Mucosa of gallbladder (tissue), 1 donor: ENCODE results near the gene EFL1. TPM values are rescaled to one million over a fixed set of nuclear protein-coding genes. Genes with fewer than 3 reads are reported as not detected.

Source experiments
- DNase-seq: peaks from one replicate; pipeline ENCODE4 v3.0.0-alpha.2; 2020; ENCODE audit warnings: low spot score
- total RNA-seq: library from RNA; stranded (reverse); gene quantifications from one replicate; pipeline ENCODE4 v1.2.1, GENCODE V29; 2021
- donor health status: DM: no; HTN: no; CAD: no.

EFL1 gene
- total RNA-seq, 1 donor from 2014 or later, result 22.9 TPM

GRCh38 chr15:82159922-82160321, 102.6 kb downstream of the EFL1 start:
- DNase-seq, result no peak

DNA sequence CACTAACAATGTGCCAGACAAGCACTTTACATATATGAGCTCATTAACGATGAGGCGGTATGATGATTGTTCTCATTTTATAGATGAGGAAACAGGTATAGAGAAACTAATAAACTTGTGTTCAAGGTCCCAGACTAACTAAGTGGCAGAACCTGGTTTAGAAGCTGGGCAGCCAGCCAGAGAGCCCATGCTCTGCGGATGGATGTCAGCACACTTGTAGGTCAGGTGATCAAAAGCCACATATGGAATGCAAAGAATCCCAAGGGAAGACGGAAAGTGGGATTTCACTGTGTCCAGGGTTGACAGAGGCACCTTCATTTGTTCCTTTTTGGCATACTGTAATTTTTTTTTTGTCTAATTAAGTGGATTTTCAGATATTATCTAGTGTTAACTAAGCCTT, 103.7 kb downstream of the EFL1 start:
- DNase-seq, result no peak

GRCh38 chr15:82150645-82151044, 111.9 kb downstream of the EFL1 start:
- no peak for DNase-seq

DNA sequence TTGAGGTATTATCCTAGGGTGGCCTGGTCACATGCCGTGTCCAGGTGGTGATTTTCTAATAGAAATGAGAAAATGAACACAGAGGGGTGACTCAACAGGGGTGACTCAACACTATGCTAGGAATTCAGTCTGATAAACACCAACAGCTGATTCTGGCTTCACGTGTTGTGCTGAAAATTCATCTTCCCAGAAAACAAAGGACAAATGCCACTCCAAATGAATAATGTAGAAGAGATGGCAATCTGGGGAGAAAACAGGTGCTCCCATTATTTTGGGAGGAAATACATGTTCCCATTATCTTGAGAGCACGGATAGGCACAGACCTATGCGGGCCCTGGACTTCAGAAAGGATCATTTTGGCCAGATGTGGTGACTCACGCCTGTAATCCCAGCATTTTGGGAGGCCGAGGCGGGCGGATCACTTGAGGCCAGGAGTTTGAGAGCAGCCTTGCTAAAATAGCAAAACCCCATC, 115.5 kb downstream of the EFL1 start:
- DNase-seq, result no peak

DNA sequence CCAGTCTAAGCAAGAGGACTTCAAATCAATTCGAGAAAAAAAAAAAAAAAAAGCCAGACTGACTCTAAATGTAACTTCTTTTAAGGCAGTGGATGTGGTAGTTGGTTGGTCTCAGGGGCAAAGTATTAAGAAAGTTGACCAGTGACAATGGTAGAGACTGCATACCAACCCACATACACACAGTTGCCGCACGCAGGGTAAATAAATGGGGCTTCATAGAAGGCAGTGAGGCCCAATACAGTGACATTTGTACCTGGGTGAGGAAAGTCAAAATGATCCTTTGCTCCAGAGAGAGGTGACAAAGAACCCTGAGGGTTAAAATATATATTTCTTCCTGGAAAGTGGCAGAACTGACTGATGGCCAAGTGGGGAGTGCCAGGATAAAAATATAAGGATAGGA, 116.0 kb downstream of the EFL1 start:
- no peak for DNase-seq

GRCh38 chr15:82143390-82144385, 118.8 kb downstream of the EFL1 start:
- no peak for DNase-seq

DNA sequence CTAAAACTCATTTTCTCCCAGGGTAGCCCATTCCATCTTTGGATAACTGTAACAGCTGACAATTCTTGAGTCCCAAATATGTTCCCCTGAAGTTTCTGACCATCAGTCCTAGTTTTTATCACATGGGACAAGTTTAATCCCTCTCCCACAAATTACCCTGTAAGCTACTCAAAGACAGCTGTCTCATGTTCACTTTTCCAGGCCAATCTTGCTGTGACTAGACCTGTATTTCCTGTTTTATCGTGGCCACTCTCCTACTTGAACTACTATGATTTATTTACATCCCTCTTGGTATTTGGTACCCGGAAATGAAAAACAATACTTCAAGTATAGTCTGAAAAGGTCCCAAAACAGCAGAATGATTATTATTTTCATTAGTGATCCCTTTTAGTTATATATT, 121.6 kb downstream of the EFL1 start:
- no peak for DNase-seq

DNA sequence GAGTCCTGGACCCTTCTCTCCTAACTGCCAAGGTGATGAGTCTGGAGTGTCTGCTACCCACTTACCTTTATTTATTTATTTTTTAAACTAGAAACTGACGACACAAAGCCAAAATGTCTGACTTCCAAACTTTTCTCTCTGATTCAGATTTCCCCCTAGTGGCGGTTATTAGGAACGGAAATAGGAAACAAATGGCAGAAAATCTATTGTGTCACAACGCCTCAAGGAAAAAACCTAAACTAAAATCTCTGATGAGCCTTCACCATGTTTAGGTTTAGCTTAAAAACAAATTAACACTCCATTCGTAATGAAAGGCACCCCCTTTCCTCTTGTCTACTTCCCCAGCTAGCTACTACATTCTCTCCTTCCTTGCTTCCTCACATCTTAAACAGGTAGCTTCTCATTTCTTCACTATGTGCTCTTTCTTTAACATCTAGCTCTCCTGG, 122.7 kb downstream of the EFL1 start:
- DNase-seq, result no peak

- no peak for DNase-seq
Observed at GRCh38 chr15:82138306-82138705, 124.2 kb downstream of the EFL1 start.

DNA sequence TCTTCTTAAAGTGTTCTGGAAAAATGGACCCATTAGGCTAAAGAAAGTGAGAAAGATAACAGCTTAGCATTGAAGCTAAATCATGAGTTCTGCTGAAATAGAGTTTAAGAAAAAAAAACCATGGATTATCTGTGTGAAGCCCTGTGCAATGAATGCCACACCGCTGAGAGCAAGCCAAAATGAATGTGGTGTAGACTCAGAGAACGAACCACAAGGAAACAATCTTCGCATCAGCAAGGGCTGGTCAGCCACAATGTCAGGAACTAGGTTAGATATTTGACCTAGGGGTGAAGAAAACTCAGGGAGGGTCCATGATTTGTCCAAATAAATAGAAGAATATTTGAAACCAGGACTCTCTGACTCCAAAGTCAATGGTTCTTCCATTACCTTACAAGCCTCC, 125.3 kb downstream of the EFL1 start:
- no peak for DNase-seq

DNA sequence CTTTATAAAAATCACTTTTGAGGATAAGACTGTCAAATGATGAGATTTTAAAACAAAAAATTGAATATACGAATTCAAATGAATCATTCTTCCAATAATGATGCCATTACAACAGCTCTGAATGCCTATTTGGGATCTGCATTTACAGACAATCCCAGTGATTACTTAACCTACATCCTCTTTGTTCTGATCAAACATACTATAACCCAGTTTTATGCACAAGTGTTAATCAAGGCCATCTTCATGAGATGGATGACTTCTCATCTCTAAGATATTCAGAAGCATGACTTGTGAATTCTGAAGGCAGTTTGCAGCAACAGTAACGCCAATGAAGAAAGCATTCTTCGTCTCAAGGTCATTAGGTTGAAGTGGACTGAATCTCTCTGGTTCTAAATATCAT, 126.4 kb downstream of the EFL1 start:
- DNase-seq, result no peak

GRCh38 chr15:82135638-82136037, 126.9 kb downstream of the EFL1 start:
- no peak for DNase-seq

DNA sequence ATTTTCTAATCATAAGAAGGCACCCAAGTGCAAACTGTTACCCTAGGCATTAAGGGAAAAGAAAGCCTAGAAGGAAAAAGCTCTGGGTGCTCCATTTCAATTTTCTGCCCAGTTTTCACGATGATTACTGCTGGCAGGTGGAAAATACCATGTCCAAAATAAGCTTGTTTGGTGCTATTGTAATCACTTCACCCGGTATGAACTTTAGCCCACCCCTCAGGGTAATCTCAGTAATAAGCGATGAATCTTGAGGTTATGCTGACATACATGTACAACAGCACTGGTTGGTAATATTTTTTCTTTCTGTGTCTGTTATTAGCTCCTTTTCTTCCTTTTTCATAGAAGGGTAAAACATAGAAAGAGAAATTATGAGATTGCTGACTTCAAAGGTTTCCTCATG, 128.1 kb downstream of the EFL1 start:
- no peak for DNase-seq

DNA sequence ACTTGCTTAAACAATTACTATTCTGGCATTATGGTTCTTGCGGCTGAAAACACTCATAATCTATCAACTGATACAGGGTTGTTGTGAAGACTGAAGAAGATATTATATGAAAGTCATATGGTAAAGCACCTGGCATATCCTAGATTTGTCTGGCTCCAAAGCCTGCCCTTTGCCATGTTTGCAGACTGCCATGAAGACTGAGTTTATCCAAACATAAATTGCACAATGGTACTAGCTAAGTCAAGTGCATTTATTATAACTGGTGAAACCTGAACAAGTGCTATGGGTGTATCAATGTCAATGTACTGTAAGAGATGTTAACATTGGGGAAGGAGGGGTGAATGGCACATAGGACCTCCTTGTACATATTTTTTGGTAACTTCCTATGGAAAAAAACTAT, 129.3 kb downstream of the EFL1 start:
- no peak for DNase-seq

GRCh38 chr15:82132742-82133141, 129.8 kb downstream of the EFL1 start:
- DNase-seq, result no peak

DNA sequence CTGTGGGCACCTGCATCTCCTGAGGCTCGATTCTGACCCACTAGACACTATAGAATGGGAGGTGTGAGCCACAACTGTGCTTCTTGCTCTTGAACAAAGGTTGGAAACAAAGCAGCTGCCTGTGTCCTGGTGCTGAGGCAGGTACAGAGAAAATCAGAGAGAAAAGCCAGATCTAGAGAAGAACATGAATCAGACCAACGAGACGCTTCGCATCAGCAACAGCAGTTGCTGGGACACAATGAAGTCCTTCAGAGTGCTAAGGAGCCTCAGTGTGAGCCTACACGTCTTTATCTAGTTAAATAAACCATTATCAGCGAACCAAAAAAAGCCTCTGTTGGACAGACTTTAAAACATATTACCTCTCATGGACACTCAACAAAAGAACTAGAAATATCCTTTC, 130.4 kb downstream of the EFL1 start:
- DNase-seq, result no peak

DNA sequence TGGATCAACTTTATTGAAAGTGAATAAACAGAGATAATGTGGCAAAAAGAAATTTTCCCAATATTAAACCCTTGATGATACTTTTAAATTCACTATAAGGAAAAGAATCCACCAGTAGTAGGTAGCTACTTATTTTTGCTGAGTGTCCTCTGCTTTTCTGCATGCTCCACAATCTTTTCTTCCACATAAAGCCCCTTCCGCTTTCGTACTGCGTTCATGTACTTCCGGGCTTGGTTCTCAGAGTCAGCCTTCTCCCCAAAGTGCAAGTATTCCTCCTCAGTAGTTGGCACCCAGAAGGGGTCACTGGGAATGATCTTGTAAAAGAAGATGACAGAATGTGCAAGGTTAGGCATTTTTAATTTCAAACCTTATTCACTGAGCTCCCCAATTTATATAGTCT, 132.3 kb downstream of the EFL1 start:
- no peak for DNase-seq

GRCh38 chr15:82129761-82130160, 132.8 kb downstream of the EFL1 start:
- DNase-seq, result no peak

- DNase-seq, result no peak
Observed at GRCh38 chr15:82129149-82129692, 133.3 kb downstream of the EFL1 start.

- DNase-seq, result no peak
Observed at GRCh38 chr15:82128401-82129148, 134.0 kb downstream of the EFL1 start.

DNA sequence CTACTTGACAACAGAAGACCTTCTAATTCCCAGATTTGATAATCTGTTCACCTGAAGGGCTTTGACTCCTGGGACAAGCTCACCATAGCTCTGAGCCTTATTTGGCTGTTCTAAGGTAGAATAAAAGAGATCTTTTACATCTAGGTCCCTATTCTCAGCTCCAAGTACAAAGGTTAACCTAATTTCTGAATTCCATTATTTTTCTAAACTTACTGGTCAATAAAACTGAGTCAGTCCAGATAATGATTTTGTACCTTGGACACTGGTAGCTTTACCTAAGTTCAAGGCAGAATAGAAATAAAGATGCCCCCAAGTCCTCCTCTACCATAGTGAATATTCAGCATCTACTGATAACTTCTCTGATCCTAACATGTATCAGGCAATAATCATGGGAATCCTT, 135.0 kb downstream of the EFL1 start:
- DNase-seq, result no peak

GRCh38 chr15:82126346-82126745, 136.2 kb downstream of the EFL1 start:
- DNase-seq, result no peak
